Hepatocyte (in vitro differentiated cells): ENCODE data around the gene UBXN11.
A peak's percentile ranks its signal among the peaks of the same experiment; 100 is the strongest.

Source experiments
- CTCF ChIP-seq: fragments of 200-600 bp; sonication (generic); IDR thresholded peaks from 2 replicates; pipeline ENCODE4 v1.5.1; 2016; ENCODE audit warnings: antibody characterized with exemption, mild to moderate bottlenecking; ENCODE audit not compliant: poor library complexity
- EZH2 ChIP-seq: fragments of 200-600 bp; sonication (generic); IDR thresholded peaks from 2 replicates; pipeline ENCODE4 v1.6.1; 2016; ENCODE audit warnings: antibody characterized with exemption, mild to moderate bottlenecking, borderline replicate concordance
- EZH2phosphoT487 ChIP-seq: fragments of 200-600 bp; sonication (generic); IDR thresholded peaks from one replicate; pipeline ENCODE4 v1.6.1; 2018; ENCODE audit warnings: antibody characterized with exemption, mild to moderate bottlenecking, low read depth, moderate library complexity; ENCODE audit not compliant: unreplicated experiment, severe bottlenecking

- peak; percentile 62 for TF ChIP-seq CTCF
- TF ChIP-seq EZH2 = no peak
- no peak for TF ChIP-seq EZH2phosphoT487
Observed at GRCh38 chr1:26284597-26285347, 21.7 kb downstream of the UBXN11 start.
